Stimulated activated CD4-positive, alpha-beta T cell treated with anti-CD3 and anti-CD28 coated beads, Interleukin-12 subunit alpha, Interleukin-12 subunit beta, amount 100 ng/mL, for 48 hours (primary cell): ENCODE data around the gene ZFYVE27.
A peak's percentile ranks its signal among the peaks of the same experiment; 100 is the strongest.

ENCODE experiments used
- DNase-seq, 3 donors: peaks; one replicate each; pipeline ENCODE4 v3.0.0-alpha.2; 2020; ENCODE audit warnings: low read depth in 2 of 3, low spot score in 1 of 3

ZFYVE27 gene

GRCh38 chr10:97785731-97786130, 48.8 kb downstream of the ZFYVE27 start:
- no peak for DNase-seq

- DNase-seq, result no peak
These were observed 51.9 kb downstream of the ZFYVE27 start for GRCh38 chr10:97788552-97789442.

GRCh38 chr10:97789770-97790397, 53.0 kb downstream of the ZFYVE27 start:
- DNase-seq, result no peak

- peak; percentile 42 to 72 (median 58) for DNase-seq
These were observed 55.1 kb downstream of the ZFYVE27 start for GRCh38 chr10:97791824-97792721.

DNA sequence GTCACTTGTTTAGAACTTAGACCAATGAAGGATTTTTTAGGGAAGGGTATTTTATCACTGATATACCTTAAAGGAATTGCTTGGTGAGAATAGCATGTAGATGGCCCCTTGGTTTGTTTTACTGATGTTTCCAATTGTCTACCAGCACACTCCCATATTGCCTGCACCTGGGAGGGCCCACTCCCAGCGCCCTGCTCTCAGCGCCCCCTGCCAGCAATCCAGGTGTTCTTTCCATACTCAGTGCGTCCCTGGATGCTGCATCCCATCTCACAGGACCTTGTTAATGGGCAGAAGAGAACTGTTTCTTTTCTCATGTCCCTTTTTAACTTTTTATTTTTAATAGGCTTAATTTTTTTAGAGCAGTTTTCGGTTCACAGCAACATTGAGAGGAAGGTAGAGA, 59.0 kb downstream of the ZFYVE27 start:
- no peak for DNase-seq

GRCh38 chr10:97796651-97797050, 59.7 kb downstream of the ZFYVE27 start:
- DNase-seq, result no peak

DNA sequence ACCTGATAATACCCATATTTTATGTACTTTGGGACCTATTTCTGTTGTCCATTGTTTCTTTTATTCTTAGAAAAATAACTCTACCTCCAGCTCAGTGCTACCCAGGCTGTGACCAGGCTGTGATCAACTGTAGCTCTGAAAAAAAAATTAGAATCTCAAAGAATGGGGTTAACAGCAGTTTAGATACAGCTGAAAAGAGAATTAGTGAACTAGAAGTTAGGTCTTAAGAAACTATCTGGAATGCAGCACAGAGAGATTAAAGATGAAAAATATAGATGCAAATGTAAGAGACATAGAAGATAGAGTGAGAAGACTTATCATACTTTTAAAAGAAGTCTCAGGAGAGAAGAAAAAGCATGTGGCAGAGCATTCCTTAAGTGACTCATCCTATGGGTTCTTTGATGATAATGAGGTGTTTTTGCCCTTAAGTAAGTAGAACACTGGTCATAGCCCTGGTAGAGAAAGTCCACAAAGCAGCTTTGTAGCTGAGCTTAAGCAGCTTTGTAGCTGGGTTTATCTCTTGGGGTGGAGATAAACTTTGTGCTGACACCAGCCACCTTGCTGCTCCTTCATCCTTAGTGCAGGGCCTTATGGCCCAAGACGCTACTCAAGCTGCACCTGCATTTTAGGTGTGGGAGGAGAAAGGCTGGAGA, 62.2 kb downstream of the ZFYVE27 start:
- no peak for DNase-seq

GRCh38 chr10:97800474-97800873, 63.5 kb downstream of the ZFYVE27 start:
- DNase-seq, result no peak

DNA sequence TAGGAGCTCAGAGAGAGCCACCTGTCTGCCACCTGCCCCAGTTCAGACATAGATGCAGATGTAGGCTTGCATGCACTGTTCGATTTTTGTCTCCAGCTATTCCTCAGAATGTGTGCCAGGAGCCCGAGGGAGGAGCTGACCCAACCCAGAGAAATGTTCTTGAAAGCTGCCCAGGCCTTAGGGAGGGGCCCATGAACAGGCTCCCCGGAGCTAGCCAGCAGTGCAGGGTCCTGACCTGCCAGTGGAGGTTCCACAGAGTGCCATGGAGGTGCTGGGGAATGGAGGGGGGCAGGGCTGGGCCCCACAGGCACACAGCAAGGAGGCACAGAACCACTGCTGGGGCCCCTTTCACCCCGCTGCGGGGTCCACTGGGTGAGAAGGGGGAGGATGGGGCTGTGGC, 64.5 kb downstream of the ZFYVE27 start:
- DNase-seq, result no peak

GRCh38 chr10:97805096-97805884, 68.4 kb downstream of the ZFYVE27 start:
- no peak for DNase-seq

- DNase-seq, result no peak
These were observed 69.0 kb downstream of the ZFYVE27 start for GRCh38 chr10:97805949-97806348.

DNA sequence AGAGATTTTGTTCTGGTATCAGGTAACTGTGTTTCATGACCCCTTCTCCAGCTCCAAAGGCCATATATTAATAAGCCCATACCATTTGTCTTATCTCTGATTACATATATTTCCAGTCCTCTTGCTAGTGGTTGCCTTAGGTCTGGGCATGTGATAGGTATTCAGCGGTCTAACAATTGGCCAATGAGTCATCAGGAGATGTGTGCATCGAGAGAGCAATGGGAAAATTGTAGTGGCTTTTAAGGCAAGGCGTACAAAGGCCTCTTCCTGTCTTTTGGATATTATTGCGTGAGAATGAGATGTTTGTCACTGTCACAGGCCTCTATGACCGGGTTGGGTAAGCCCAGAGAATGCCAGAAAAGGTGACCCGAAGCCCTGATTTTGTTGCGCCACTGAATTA, 73.5 kb downstream of the ZFYVE27 start:
- DNase-seq, result no peak
